ENCODE data around the gene KISS1R. TPM values are rescaled to one million over a fixed set of nuclear protein-coding genes. Genes with fewer than 3 reads are reported as not detected.

KISS1R gene
- polyA plus RNA-seq, 3 donors = 0.19 to 0.67 (median 0.43) TPM

- DNase-seq (ENCODE audit: low read depth in 3 of 3, low spot score in 2 of 3) = no peak
These were observed 17.8 kb downstream of the KISS1R start for GRCh38 chr19:934865-935479.

GRCh38 chr19:936175-936546, 19.0 kb downstream of the KISS1R start:
- DNase-seq (ENCODE audit: low read depth in 3 of 3, low spot score in 2 of 3) = no peak

DNA sequence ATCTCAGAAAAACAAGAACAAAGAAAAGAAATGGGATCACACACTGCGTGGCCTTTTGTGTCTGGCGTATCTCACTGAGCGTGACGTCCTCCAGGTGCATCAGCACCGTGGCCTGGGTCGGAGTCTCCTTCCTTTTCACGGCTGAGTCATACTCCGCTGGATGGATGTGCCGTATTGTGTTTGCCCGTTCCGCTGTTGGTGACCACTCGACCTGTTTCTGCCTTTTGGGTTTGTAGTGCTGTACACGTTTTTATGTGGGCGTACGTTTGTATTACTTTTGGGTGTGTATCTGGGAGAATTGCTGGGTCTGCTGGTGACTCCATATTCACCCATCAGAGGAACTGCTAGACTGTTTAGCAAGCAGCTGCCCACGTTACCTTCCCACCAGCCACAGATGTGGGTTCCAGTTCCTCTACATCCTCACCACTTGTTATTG, 20.1 kb downstream of the KISS1R start:
- DNase-seq (ENCODE audit: low read depth in 3 of 3, low spot score in 2 of 3) = no peak

GRCh38 chr19:938233-938923, 21.2 kb downstream of the KISS1R start:
- no peak for DNase-seq (ENCODE audit: low read depth in 3 of 3, low spot score in 2 of 3)

DNA sequence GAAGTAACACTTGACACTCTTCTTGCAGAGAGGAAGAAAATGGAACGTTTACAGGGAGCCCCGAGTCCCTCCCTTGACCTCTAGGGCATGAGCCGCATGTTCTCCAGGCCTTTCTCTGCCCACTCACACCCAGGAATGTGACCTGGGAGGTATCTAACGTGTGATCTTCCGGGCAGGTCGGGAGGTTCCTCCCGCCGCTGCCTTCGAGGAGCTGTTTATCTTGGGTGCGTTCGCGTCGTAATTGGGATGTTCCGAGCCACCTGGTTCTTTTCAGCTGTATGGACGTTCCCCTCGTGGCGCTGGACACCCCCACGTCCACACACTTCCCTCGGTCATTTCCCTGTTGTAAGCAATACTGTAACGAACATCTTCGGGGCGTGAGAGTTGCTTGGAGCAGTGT, 22.3 kb downstream of the KISS1R start:
- no peak for DNase-seq (ENCODE audit: low read depth in 3 of 3, low spot score in 2 of 3)

DNA sequence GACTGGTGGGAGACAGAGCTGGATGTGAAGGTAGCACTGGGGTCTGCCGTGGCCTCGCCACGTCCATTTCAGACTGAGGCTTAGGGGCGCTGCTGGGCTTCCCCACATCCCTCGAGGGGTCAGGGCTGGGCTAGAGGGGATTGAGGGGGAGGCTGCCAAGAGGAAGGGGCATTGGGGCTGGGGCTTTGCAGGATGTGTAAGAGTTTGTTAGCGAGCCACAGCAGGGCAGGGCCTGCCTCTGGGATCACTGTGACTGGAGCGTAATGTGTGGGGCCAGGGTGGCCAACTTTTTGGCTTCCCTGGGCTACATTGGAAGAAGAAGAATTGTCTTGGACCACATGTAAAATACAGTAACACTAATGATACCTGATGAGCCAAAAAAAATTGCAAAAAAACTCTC, 22.8 kb downstream of the KISS1R start:
- DNase-seq (ENCODE audit: low read depth in 3 of 3, low spot score in 2 of 3) = no peak

DNA sequence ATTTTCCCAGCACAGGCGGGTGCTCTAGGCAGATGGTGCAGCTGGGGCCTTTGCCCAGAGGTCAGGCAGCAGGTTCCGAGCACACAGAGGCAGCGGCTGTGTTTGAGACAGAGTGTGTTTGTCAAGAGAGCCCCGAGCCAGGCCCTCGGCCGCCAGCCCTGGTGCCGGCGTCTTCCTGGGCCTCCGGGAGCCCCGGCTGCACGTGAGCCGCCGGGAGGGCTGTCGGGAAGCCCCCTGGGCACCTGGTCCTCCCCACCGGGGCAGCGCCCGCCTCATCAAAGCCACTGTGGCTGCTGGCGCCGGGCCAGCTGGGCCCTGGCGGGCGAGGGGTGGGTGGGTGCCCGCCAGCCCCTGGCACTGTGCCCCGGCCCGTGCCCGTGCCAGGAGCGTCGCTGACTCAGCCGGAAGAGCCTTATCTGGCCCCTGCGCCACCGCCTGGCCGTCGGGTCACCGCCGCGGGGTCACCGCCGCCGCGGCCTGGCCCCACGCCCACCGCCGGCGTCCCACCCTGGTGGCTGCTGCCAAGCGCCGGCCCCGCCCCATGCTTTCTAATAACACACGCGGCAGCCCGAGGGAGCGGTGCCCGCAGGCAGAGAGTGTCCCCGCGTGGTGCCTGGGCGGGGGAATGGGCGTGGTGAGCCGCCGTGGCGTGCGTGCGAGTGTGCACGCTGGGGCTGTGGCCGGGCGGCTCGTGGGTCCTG, 23.6 kb downstream of the KISS1R start:
- DNase-seq (ENCODE audit: low read depth in 3 of 3, low spot score in 2 of 3) = no peak

DNA sequence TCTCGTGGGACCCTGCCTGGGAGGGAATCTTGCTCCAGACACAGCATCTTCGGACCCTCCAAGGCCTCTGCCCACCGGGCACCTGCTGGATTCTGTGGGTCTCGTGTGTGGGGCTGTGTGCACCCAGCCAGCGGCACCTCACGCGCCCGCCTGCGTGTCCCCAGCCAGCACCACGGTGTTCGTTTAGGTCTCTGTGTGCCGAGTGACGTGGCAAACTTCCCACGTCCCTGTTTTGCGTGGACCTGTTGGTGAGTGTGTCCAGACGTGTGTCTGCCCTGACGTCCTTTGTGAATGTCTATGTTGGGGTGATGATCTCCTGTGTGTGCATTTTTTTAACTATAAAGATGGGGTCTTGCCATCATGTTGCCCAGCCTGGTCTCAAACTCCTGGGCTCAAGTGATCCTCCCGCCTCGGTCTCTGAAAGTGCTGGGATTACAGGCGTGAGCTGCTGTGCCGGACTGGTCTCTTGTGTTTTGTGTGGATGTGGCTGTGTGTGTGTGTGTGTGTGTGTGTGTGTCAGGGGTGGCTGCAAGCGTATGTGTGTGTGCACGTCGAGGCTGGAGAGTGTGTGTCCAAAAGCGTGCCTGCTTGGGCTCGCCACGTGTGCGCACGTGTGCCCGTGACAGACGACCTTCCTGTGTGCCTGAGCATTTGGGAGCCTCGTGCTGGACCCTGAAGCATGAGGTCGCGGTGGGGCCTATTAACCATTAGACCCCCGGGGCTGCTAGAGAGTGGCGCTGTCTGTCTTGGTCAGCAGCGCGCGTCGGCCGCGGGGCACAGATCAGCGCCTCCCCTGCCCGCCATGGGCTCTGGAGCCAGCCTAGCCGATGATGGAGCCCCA, 24.4 kb downstream of the KISS1R start:
- DNase-seq (ENCODE audit: low read depth in 3 of 3, low spot score in 2 of 3) = no peak

GRCh38 chr19:942133-942645, 25.1 kb downstream of the KISS1R start:
- no peak for DNase-seq (ENCODE audit: low read depth in 3 of 3, low spot score in 2 of 3)

GRCh38 chr19:943551-944170, 26.5 kb downstream of the KISS1R start:
- DNase-seq (ENCODE audit: low read depth in 3 of 3, low spot score in 2 of 3) = no peak

DNA sequence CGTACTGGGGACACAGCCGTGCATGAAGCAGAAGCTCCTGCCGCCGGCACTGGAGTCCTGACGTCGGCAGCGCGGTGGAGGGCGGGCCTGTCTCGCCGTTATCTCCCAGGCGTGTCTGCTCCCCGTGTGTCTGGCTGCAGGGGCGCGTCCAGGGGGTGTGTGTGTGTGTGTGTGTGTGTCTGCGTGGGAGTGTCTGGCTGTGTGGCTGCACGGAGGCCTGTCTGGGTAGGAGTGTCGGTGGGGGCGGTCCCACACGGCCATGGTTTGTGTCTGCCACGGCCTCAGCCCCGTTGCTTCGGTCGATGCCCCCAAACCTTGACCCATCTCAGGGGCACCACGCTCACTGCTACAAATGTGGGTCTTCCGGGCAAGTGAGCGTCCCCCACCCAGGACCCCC, 27.0 kb downstream of the KISS1R start:
- DNase-seq (ENCODE audit: low read depth in 3 of 3, low spot score in 2 of 3) = no peak

- DNase-seq (ENCODE audit: low read depth in 3 of 3, low spot score in 2 of 3) = no peak
These were observed 27.6 kb downstream of the KISS1R start for GRCh38 chr19:944663-945241.

- DNase-seq (ENCODE audit: low read depth in 3 of 3, low spot score in 2 of 3) = no peak
These were observed 28.5 kb downstream of the KISS1R start for GRCh38 chr19:945401-946252.

- no peak for DNase-seq (ENCODE audit: low read depth in 3 of 3, low spot score in 2 of 3)
These were observed 30.1 kb downstream of the KISS1R start for GRCh38 chr19:947090-947706.

GRCh38 chr19:947707-948539, 30.8 kb downstream of the KISS1R start:
- no peak for DNase-seq (ENCODE audit: low read depth in 3 of 3, low spot score in 2 of 3)

GRCh38 chr19:948842-949496, 31.8 kb downstream of the KISS1R start:
- no peak for DNase-seq (ENCODE audit: low read depth in 3 of 3, low spot score in 2 of 3)

DNA sequence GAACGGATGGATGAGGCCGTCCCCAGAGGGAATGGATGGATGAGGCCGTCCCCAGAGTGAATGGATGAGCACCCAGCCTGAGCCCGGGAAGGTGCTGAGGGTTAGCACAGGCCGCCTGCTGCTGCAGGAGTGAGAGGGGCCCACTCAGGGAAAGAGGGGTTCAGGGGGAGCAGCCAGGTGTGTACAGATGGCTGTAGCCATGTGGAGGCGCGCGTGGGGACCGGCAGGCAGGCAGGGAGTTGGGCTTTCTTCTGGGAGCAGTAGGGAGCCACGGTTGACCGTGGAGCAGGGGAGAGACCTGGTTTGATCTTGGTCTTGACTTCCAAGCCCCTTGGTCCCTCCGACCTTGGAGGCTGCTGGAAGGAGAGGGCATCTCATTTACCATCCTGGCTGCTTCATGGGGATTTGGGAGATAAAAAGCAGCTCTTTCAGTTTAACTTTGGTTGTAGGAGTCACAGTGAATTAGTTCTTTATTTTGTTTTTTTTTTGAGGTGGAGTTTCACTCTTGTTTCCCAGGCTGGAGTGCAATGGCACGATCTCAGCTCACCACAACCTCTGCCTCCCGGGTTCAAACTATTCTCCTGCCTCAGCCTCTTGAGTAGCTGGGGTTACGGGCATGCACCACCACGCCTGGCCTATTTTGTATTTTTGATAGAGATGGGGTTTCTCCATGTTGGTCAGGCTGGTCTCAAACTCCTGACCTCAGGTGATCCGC, 33.4 kb downstream of the KISS1R start:
- no peak for DNase-seq (ENCODE audit: low read depth in 3 of 3, low spot score in 2 of 3)
